ENCODE data around the gene GLDN. TPM values are rescaled to one million over a fixed set of nuclear protein-coding genes. Genes with fewer than 3 reads are reported as not detected.

GLDN gene
- total RNA-seq, 1 experiment from 2014 or later: 1.3 TPM

- Histone ChIP-seq H2BK15ac (ENCODE audit: low read depth, low read length) (no peak overlapping the region), H4K8ac (replicated peaks; ENCODE audit: insufficient read length, low read depth, low read length) (no peak overlapping the region), H2BK5ac (ENCODE audit: insufficient read length, low read length) (no peak overlapping the region), H3K27me3 (ENCODE audit: insufficient read depth, low read length) (peaks cover 4% of the 10 kb centered on the region; the same call in 1 of the 2 replicates), H3K56ac (ENCODE audit: insufficient read length, low read depth, low read length) (no peak overlapping the region), H3K9me3 (ENCODE audit: control insufficient read depth, low read depth, low read length) (no peaks in the 10 kb centered on the region), H3K4me1 (ENCODE audit: insufficient read depth, low read length) (no peaks in the 10 kb centered on the region), H3K79me1 (ENCODE audit: insufficient read depth, low read depth, low read length, poor library complexity, severe bottlenecking) (no peaks in the 10 kb centered on the region), H2BK12ac (ENCODE audit: insufficient read length, low read depth, low read length) (no peak overlapping the region), H3K18ac (ENCODE audit: insufficient read length, low read depth, low read length) (no peak overlapping the region), H3K79me2 (ENCODE audit: insufficient read depth, low read length) (no peaks in the 10 kb centered on the region), H3K23me2 (ENCODE audit: insufficient read length, low read depth, low read length, poor library complexity, severe bottlenecking) (no peaks in the 10 kb centered on the region), H3T11ph (ENCODE audit: low read length) (no peak overlapping the region), H2AFZ (ENCODE audit: low read length) (no peak overlapping the region), H4K91ac (ENCODE audit: insufficient read length, low read depth, low read length) (no peak overlapping the region), H3K14ac (ENCODE audit: insufficient read depth, low read length) (no peak overlapping the region), H3K4ac (ENCODE audit: low read depth, low read length) (no peak overlapping the region), H2AK5ac (ENCODE audit: insufficient read length, low read length) (no peak overlapping the region), H2BK20ac (ENCODE audit: low read depth, low read length, poor library complexity, severe bottlenecking) (no peak overlapping the region), H3K4me2 (ENCODE audit: insufficient read depth, insufficient read length, low read length) (no peak overlapping the region), H2BK120ac (ENCODE audit: low read depth, low read length, poor library complexity, severe bottlenecking) (no peak overlapping the region), H3K27ac (ENCODE audit: insufficient read length, low read depth, low read length) (no peak overlapping the region), H4K5ac (ENCODE audit: insufficient read length, low read depth, low read length) (no peak overlapping the region), H3K9ac (ENCODE audit: extremely low read depth, insufficient read length, low read length) (no peak overlapping the region), H4K20me1 (ENCODE audit: control insufficient read depth, insufficient read depth, insufficient read length) (no peaks in the 10 kb centered on the region), H3K23ac (ENCODE audit: insufficient read length, low read depth, low read length) (no peak overlapping the region)
- DNase-seq: no peak
- TF ChIP-seq CTCF (conservative IDR thresholded peaks at IDR 0.05): no peak
- no peak overlapping the region for H3K27ac Mint-ChIP-seq
- no peak overlapping the region for H3K4me3 Mint-ChIP-seq
- no peaks in the 10 kb centered on the region for H3K4me1 Mint-ChIP-seq
- WGBS (ENCODE audit: extremely low coverage, insufficient read length, low lambda C conversion rate): 100% methylated on average over 2 of the region's 9 CpGs
- H3K9me3 Mint-ChIP-seq: no peaks in the 10 kb centered on the region
- peaks cover 43% of the 10 kb centered on the region for H3K27me3 Mint-ChIP-seq (ENCODE audit: low read depth)
- H3K36me3 Mint-ChIP-seq (ENCODE audit: insufficient read depth in 1 of 3, low read depth in 3 of 3): no peaks in the 10 kb centered on the region; a peak in 1 of 7 replicates
These were observed 5.7 kb upstream of the GLDN start for GRCh38 chr15:51335538-51336410.
